Measurements from ENCODE around the gene FOXK2.

FOXK2 gene

GRCh38 chr17:82616021-82616711 is 96.6 kb downstream of the FOXK2 start:
- peaks cover 27% of the 10 kb centered on the region for H3K36me3 ChIP-seq (ENCODE audit: control insufficient read depth, insufficient read depth, low read length)
- no peak for TF ChIP-seq CTCF (IDR thresholded peaks at IDR 0.05; ENCODE audit: insufficient read depth, low read length, poor library complexity, severe bottlenecking)
- DNase-seq (ENCODE audit: extremely low read depth, insufficient read length): no peak
- H3K27me3 ChIP-seq (replicated peaks; ENCODE audit: control insufficient read depth, insufficient read depth, low read length): no peaks in the 10 kb centered on the region
- H3K4me3 ChIP-seq (replicated peaks; ENCODE audit: low read depth, low read length): no peak overlapping the region

GRCh38 chr17:82619211-82619610 is 99.7 kb downstream of the FOXK2 start:
- H3K36me3 ChIP-seq (ENCODE audit: control insufficient read depth, insufficient read depth, low read length): peaks cover 29% of the 10 kb centered on the region
- TF ChIP-seq CTCF (IDR thresholded peaks at IDR 0.05; ENCODE audit: insufficient read depth, low read length, poor library complexity, severe bottlenecking): no peak
- no peak for DNase-seq (ENCODE audit: extremely low read depth, insufficient read length)
- no peak overlapping the region for H3K4me3 ChIP-seq (replicated peaks; ENCODE audit: low read depth, low read length)
- H3K27me3 ChIP-seq (replicated peaks; ENCODE audit: control insufficient read depth, insufficient read depth, low read length): no peaks in the 10 kb centered on the region

- no peak overlapping the region for H3K4me3 ChIP-seq (replicated peaks; ENCODE audit: low read depth, low read length)
- H3K27me3 ChIP-seq (replicated peaks; ENCODE audit: control insufficient read depth, insufficient read depth, low read length): no peaks in the 10 kb centered on the region
- peaks cover 28% of the 10 kb centered on the region for H3K36me3 ChIP-seq (ENCODE audit: control insufficient read depth, insufficient read depth, low read length)
- no peak for DNase-seq (ENCODE audit: extremely low read depth, insufficient read length)
- no peak for TF ChIP-seq CTCF (IDR thresholded peaks at IDR 0.05; ENCODE audit: insufficient read depth, low read length, poor library complexity, severe bottlenecking)
These were observed 100.1 kb downstream of the FOXK2 start for GRCh38 chr17:82619641-82620040.

GRCh38 chr17:82623707-82624106 is 104.2 kb downstream of the FOXK2 start:
- Histone ChIP-seq H3K27me3 (replicated peaks; ENCODE audit: control insufficient read depth, insufficient read depth, low read length) (no peaks in the 10 kb centered on the region), H3K36me3 (ENCODE audit: control insufficient read depth, insufficient read depth, low read length) (peaks cover 19% of the 10 kb centered on the region), H3K4me3 (replicated peaks; ENCODE audit: low read depth, low read length) (no peak overlapping the region)
- TF ChIP-seq CTCF (IDR thresholded peaks at IDR 0.05; ENCODE audit: insufficient read depth, low read length, poor library complexity, severe bottlenecking): no peak
- DNase-seq (ENCODE audit: extremely low read depth, insufficient read length): no peak

- Histone ChIP-seq H3K4me3 (replicated peaks; ENCODE audit: low read depth, low read length) (no peak overlapping the region), H3K36me3 (ENCODE audit: control insufficient read depth, insufficient read depth, low read length) (peaks cover 19% of the 10 kb centered on the region), H3K27me3 (replicated peaks; ENCODE audit: control insufficient read depth, insufficient read depth, low read length) (no peaks in the 10 kb centered on the region)
- no peak for DNase-seq (ENCODE audit: extremely low read depth, insufficient read length)
- TF ChIP-seq CTCF (IDR thresholded peaks at IDR 0.05; ENCODE audit: insufficient read depth, low read length, poor library complexity, severe bottlenecking): no peak
These were observed 107.9 kb downstream of the FOXK2 start for GRCh38 chr17:82627405-82627804.

- TF ChIP-seq CTCF (IDR thresholded peaks at IDR 0.05; ENCODE audit: insufficient read depth, low read length, poor library complexity, severe bottlenecking): no peak
- Histone ChIP-seq H3K4me3 (replicated peaks; ENCODE audit: low read depth, low read length) (no peak overlapping the region), H3K27me3 (replicated peaks; ENCODE audit: control insufficient read depth, insufficient read depth, low read length) (no peaks in the 10 kb centered on the region), H3K36me3 (ENCODE audit: control insufficient read depth, insufficient read depth, low read length) (peaks cover 17% of the 10 kb centered on the region)
- no peak for DNase-seq (ENCODE audit: extremely low read depth, insufficient read length)
These were observed 110.2 kb downstream of the FOXK2 start for GRCh38 chr17:82629748-82630147.

Data from GM06990 (cell line).